ENCODE results near the gene RBL2. TPM values are rescaled to one million over a fixed set of nuclear protein-coding genes. Genes with fewer than 3 reads are reported as not detected.

RBL2 gene
- polyA plus RNA-seq, 1 donor from 2014 or later, result 146 TPM

GRCh38 chr16:53482123-53482522 is 47.9 kb downstream of the RBL2 start:
- Histone ChIP-seq H3K9ac (ENCODE audit: low read length) (no peak overlapping the region), H4K20me1 (ENCODE audit: insufficient read depth) (no peaks in the 10 kb centered on the region), H3K9me3 (ENCODE audit: low read length) (no peaks in the 10 kb centered on the region), H3K9me2 (ENCODE audit: insufficient read depth, low read length) (no peaks in the 10 kb centered on the region), H3K36me3 (ENCODE audit: insufficient read depth, low read length) (peaks cover 25% of the 10 kb centered on the region), H3K79me2 (replicated peaks; ENCODE audit: insufficient read depth, low read length) (no peaks in the 10 kb centered on the region), H3K27ac (ENCODE audit: low read length) (no peak overlapping the region), H3K4me3 (ENCODE audit: low read length) (no peak overlapping the region), H3K4me2 (ENCODE audit: low read length) (no peak overlapping the region), H3F3A (ENCODE audit: insufficient read depth, low read length, poor library complexity, severe bottlenecking) (no peaks in the 10 kb centered on the region), H2AFZ (ENCODE audit: low read depth, low read length) (no peak overlapping the region), H3K27me3 (ENCODE audit: insufficient read depth, low read depth, low read length) (no peaks in the 10 kb centered on the region)
- no peak for TF ChIP-seq POLR2AphosphoS5 (IDR thresholded peaks at IDR 0.05)
- no peak for TF ChIP-seq EP300 (conservative IDR thresholded peaks at IDR 0.05; ENCODE audit: poor library complexity, severe bottlenecking)
- no peak for TF ChIP-seq EZH2 (IDR thresholded peaks at IDR 0.05; ENCODE audit: borderline replicate concordance, insufficient read depth, low read length, poor library complexity, severe bottlenecking)
- TF ChIP-seq TAF1 (IDR thresholded peaks at IDR 0.05; ENCODE audit: low read depth), result no peak
- TF ChIP-seq REST (IDR thresholded peaks at IDR 0.05; ENCODE audit: borderline replicate concordance), result no peak
- TF ChIP-seq RAD21 (conservative IDR thresholded peaks at IDR 0.05), result no peak
- no peak for TF ChIP-seq CTCF (IDR thresholded peaks at IDR 0.05; ENCODE audit: poor library complexity, severe bottlenecking)
- no peak for TF ChIP-seq SMC3 (conservative IDR thresholded peaks at IDR 0.05; ENCODE audit: poor library complexity)
- no peak for TF ChIP-seq MXI1 (conservative IDR thresholded peaks at IDR 0.05; ENCODE audit: poor library complexity, severe bottlenecking)

GRCh38 chr16:53484542-53484941 is 50.3 kb downstream of the RBL2 start:
- no peaks in the 10 kb centered on the region for H3K79me2 ChIP-seq (replicated peaks; ENCODE audit: insufficient read depth, low read length)
- no peak for TF ChIP-seq EP300 (conservative IDR thresholded peaks at IDR 0.05; ENCODE audit: poor library complexity, severe bottlenecking)
- TF ChIP-seq SMC3 (conservative IDR thresholded peaks at IDR 0.05; ENCODE audit: poor library complexity), result no peak
- TF ChIP-seq RAD21 (conservative IDR thresholded peaks at IDR 0.05), result no peak
- TF ChIP-seq CTCF (IDR thresholded peaks at IDR 0.05; ENCODE audit: poor library complexity, severe bottlenecking), result no peak
- H3F3A ChIP-seq (ENCODE audit: insufficient read depth, low read length, poor library complexity, severe bottlenecking), result no peaks in the 10 kb centered on the region
- H3K4me2 ChIP-seq (ENCODE audit: low read length), result no peak overlapping the region
- H3K9me3 ChIP-seq (ENCODE audit: low read length), result no peaks in the 10 kb centered on the region
- H3K9ac ChIP-seq (ENCODE audit: low read length), result no peak overlapping the region
- no peak overlapping the region for H2AFZ ChIP-seq (ENCODE audit: low read depth, low read length)
- H3K9me2 ChIP-seq (ENCODE audit: insufficient read depth, low read length), result no peaks in the 10 kb centered on the region
- H3K27ac ChIP-seq (ENCODE audit: low read length), result no peak overlapping the region
- peaks cover 24% of the 10 kb centered on the region for H3K36me3 ChIP-seq (ENCODE audit: insufficient read depth, low read length)
- H3K27me3 ChIP-seq (ENCODE audit: insufficient read depth, low read depth, low read length), result no peaks in the 10 kb centered on the region
- no peaks in the 10 kb centered on the region for H4K20me1 ChIP-seq (ENCODE audit: insufficient read depth)
- H3K4me3 ChIP-seq (ENCODE audit: low read length), result no peak overlapping the region

All from neural cell (in vitro differentiated cells).